Breast epithelium (tissue), 3 donors: ENCODE measurements around the gene TCAF2.
"Not testable (repeated sequence)": the region's sequence is repeated elsewhere in the genome, so short reads cannot be mapped to it uniquely, and the experiment has no call there.

Experiments used
- POLR2A ChIP-seq: fragments of 450-650 bp; IDR thresholded peaks from one replicate; pipeline ENCODE4 v1.6.1; 2016; ENCODE audit warnings: antibody characterized with exemption, mild to moderate bottlenecking, moderate library complexity
- TF ChIP-seq, protein P1 (sequence below), 3 donors: fragments of 450-650 bp; IDR thresholded peaks; one replicate each; pipeline ENCODE4 v1.5.1; 2016 to 2017; ENCODE audit warnings: antibody characterized with exemption in 3 of 3, mild to moderate bottlenecking in 3 of 3, moderate library complexity in 3 of 3

DNA sequence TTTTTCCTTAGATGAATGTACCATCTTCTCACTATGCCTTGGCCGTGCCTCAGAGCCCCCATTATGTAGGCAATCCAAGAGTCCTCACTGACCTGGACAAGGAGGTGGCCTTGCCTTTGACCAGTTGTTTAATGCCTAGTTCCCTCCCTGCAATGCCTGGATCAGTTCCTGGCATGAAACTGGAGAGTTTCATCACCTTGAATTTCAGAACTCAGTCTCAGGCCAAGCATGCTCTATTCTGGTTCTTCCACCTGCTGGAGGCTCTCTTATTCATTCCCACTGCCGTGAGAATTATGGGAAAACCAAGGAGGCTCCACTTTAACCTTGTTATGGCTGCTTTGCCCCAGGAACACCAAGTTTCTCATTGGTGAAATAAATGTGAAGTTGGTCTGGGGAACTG, 17.2 kb upstream of the TCAF2 start:
- TF ChIP-seq, protein P1, sequence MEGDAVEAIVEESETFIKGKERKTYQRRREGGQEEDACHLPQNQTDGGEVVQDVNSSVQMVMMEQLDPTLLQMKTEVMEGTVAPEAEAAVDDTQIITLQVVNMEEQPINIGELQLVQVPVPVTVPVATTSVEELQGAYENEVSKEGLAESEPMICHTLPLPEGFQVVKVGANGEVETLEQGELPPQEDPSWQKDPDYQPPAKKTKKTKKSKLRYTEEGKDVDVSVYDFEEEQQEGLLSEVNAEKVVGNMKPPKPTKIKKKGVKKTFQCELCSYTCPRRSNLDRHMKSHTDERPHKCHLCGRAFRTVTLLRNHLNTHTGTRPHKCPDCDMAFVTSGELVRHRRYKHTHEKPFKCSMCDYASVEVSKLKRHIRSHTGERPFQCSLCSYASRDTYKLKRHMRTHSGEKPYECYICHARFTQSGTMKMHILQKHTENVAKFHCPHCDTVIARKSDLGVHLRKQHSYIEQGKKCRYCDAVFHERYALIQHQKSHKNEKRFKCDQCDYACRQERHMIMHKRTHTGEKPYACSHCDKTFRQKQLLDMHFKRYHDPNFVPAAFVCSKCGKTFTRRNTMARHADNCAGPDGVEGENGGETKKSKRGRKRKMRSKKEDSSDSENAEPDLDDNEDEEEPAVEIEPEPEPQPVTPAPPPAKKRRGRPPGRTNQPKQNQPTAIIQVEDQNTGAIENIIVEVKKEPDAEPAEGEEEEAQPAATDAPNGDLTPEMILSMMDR (IDR thresholded peaks at IDR 0.05): not testable (repeated sequence)
- TF ChIP-seq POLR2A: not testable (repeated sequence)
